HG03097 (cell line): ENCODE results near the gene IL21.

ENCODE experiments used
- ATAC-seq: cut with Tn5 transposase; IDR thresholded peaks from one replicate; pipeline ENCODE4 v1.9.1; 2021; ENCODE audit not compliant: unreplicated experiment, low FRiP score

The IL21 gene

DNA sequence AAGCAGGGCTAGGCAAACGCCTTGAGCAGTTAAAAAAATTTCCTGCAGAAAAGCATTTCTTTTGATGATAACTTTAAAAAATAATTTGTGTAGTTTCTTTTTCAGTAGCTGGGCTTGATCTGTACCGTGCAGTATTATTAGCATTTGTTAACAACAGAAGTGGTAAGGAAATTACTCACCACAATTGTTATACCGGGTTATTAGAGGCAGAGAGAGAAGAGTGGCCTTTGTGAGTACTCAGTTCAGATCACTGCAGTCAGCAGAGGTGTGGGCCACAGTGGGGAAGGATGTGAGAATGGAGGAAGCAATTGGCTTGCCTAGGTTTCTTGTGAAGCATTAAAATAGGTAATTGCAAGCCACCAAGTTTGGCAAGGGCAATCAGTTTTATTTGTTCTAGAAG, 14.3 kb upstream of the IL21 start:
- no peak for ATAC-seq

DNA sequence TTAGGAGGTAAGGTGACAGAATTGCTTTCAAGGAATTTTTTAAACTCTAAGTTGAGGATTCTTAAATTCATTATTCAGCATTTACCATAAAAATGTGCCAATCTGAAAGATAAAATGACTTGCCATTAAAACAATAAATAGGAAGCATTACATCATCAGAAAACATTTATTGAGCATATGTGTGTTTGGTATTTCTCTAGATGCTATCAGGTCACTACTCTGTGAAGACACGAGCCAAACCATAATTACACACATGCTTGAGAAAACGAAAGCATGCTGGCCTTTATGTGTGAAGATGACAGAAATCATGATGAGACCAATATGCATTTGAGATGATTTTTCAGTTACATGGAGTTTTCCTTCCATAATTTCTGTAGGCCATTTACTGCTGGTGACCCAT, 12.3 kb upstream of the IL21 start:
- no peak for ATAC-seq

GRCh38 chr4:122632396-122633143, 11.7 kb upstream of the IL21 start:
- no peak for ATAC-seq

GRCh38 chr4:122625156-122625555, 4.3 kb upstream of the IL21 start:
- no peak for ATAC-seq

DNA sequence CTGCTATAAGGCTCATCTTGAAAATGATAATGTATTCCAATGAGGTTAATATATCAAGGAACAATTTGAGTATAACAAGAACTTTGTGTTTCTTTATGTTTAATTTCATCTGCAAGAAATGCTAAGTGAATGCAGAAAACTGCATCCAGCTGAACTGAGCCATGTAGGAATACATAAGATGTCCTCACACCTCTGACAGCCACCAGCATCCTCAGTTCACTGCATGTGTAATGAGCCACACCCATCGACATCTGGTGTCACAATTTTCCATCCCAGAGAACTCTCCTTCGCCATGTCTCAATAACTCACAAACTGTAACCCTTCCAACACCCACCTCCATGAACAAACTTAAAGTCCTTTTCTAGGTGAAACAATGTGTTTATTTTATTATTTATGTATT, 3.3 kb upstream of the IL21 start:
- no peak for ATAC-seq

GRCh38 chr4:122623637-122624166, 2.8 kb upstream of the IL21 start:
- no peak for ATAC-seq

- ATAC-seq: no peak
Measured at GRCh38 chr4:122622400-122622799, 1.5 kb upstream of the IL21 start.

DNA sequence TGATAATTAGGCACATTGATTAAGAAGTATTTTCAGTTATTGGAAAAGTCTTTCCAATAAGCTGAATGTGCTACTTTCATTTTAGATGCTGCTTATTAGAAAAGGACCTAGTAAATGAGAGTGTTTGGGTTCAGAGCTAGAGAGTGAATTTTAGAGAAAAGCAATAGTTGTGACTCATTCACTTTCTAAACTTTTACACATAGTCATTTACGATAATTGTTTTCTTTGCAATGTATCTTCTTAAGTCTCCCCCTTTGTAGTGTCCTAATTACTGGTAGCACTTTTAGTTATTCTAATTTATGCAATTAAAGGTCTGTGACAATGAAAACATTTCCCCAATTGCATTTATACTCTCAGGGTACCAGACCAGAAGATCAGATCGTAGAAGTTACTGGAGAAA, 1.3 kb downstream of the IL21 start:
- ATAC-seq: no peak

- no peak for ATAC-seq
Measured at GRCh38 chr4:122617597-122618593, 3.0 kb downstream of the IL21 start.

- ATAC-seq: no peak
Measured at GRCh38 chr4:122616915-122617596, 3.8 kb downstream of the IL21 start.

DNA sequence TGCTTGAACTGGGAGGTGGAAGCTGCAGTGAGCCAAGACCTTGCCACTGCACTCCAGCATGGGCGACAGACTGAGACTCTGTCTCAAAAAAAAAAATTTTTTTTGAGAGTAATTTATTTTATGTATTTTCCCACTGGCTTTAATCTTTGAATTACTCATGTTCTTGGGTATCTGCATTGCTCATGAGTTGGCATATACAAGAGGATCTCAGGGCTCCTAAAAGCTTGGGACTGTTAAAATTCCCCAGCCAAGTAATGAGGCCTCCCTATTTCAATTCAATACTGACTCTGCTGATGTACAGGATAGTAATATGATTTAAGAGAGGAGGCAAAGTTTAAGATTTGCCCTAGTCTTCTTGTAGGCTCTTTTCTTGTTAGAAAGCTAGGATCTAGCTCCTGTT, 6.2 kb downstream of the IL21 start:
- no peak for ATAC-seq

- no peak for ATAC-seq
Measured at GRCh38 chr4:122612540-122612939, 8.3 kb downstream of the IL21 start.

DNA sequence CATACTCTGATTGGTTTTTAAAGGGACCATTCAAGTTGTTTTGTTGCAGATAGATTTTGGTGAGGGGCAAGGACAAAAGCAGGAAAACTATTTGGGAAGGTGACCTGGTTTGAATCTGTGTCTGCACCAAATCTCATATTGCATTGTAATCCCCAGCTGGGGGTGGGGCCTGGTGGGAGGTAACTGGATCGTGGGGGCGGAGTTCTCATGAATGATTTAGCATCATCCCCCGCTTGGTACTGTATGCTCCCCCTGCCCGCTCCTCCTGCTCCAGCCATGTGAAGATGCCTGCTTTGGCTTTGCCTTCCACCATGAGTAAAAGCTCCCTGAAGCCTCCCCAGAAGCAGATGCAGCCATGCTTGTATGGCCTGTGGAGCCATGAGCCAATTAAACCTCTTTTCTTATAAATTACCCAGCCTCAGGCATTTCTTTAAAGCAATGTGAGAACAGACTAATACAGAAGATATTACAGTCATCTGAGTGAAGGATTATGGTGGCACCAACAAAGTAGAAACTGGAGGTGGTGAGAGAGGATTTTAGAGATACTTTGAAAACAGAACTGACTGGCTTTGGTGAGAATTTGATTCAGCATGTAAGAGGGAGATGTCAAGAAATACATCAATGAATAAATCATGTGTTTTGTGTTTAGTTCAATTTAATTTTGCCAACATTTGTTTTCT, 14.4 kb downstream of the IL21 start:
- ATAC-seq: no peak

GRCh38 chr4:122604146-122604545, 16.7 kb downstream of the IL21 start:
- ATAC-seq: no peak

DNA sequence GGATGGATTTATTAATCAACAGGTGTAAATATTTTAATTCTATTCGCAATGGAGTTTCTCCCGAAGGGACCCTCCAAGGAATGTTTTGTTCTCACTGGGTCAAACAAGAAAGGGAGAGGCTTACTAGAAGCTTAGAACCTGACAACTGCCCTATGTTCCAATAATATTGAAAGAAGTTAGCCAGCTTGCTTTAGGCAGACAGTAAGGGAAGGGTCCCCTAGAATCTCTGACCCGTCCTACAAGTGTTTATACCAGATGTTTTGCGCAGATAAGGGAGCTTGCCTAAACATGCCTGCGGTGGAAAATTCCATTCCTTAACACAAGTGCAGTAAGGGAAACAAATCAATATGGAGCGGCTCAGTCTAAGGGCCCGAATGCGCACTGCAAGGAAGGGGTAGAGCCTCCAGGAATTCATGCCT, 17.7 kb downstream of the IL21 start:
- ATAC-seq: no peak

DNA sequence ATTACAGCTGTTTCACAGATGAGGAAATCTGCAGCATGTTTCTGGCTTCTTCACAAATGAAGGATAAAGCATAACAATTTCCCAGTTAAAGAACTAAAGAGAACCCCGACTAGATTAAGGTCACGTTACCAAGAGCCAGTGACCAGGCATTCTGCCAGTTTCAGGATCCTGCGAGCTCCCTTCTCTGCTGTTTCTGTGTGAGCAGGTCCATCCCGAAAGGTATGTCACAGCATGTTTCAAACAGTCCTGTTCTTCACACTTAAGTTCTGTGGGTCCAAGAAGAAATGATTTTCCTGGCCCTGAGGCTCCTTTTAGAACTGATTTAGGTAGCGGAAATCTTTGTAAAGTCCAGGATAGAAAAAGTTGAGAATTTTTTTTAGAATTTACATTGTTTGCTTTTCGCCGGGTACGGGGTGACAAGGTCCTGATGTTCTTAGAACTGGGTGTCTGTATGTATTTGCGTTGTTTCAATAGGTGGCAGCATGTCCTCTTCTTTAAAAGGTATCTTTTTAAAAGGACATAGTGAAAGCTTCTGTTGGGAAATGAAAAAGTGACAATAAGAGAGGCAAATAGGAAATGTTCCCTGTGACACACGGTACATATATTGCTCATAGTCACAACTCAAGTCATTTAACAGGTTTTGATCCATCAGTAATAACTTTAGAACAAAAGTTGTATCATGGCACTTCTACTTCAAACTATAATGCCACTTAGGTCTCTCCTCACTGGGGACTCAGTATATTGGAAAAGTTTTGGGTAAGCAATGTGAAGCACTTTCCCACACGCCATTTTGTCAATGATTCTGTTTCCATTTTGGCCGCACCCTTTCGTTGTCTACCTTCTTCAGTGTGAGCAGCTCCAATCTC, 18.4 kb downstream of the IL21 start:
- no peak for ATAC-seq

DNA sequence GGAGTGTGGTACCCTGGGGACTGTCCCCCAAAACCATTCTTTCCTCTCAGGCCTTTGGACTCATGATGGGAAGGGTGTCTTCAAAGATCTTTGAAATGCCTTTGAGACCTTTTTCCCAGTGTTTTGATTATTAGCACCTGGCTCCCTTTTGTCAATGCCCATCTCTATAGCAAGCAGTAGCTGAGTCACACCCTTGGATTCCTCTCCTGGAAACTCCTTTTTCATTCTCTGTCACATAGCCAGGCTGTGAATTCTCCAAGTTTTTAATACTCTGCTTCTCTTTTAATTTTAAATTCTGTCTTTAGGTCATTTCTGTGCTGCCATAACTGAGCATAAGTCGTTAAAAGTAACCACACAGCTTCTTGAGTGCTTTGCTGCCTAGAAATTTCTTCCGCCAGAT, 29.7 kb downstream of the IL21 start:
- ATAC-seq: no peak

- no peak for ATAC-seq
Measured at GRCh38 chr4:122588453-122589238, 32.2 kb downstream of the IL21 start.

- peak; percentile 58 for ATAC-seq
Measured at GRCh38 chr4:122584519-122584918, 36.3 kb downstream of the IL21 start.
